Measurements from ENCODE around the gene S100A2. TPM values are rescaled to one million over a fixed set of nuclear protein-coding genes. Genes with fewer than 3 reads are reported as not detected.

Gene S100A2
- total RNA-seq, 2 donors from 2014 or later: not detected

DNA sequence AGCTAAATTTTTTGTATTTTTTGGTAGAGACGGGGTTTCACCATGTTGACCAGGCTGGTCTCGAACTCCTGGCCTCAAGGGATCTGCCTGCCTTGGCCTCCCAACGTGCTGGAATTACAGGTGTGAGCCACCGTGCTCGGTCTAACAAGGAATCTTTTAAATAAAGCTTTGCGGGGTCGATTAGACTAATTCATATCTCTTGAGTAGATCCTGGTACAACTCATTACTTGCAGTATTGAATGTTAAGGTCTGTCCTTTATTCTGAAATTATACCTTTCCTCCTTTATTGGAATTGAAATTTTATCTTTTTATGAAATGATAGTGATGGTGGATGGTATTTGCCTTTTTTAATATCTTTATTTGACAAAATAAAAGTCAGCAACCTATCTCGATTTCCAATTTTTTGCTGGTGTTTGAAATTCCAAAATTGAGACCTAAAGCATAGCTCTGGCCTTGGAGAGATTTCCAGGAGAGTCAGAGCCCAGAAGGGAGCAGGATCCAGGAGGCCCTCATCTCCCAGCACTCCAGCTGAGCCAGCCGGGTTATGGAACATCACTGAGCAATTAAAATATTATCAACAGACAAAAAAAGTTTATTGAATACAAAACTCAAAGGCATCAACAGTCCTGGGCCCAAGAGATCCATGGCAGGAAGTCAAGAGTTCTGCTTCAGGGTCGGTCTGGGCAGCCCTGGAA is 4.7 kb downstream of the S100A2 start:
- H3K27me3 ChIP-seq: no peaks in the 10 kb centered on the region
- H3K36me3 ChIP-seq: no peaks in the 10 kb centered on the region
- no peak overlapping the region for H3K27ac ChIP-seq
- H3K4me3 ChIP-seq: no peak overlapping the region
- no peak for TF ChIP-seq CTCF (IDR thresholded peaks at IDR 0.05)
- DNase-seq (ENCODE audit: low spot score): no peak
- H3K9me3 ChIP-seq: no peaks in the 10 kb centered on the region
- H3K4me1 ChIP-seq: peaks cover 0 to 8% of the 10 kb centered on the region in 2 donors

DNA sequence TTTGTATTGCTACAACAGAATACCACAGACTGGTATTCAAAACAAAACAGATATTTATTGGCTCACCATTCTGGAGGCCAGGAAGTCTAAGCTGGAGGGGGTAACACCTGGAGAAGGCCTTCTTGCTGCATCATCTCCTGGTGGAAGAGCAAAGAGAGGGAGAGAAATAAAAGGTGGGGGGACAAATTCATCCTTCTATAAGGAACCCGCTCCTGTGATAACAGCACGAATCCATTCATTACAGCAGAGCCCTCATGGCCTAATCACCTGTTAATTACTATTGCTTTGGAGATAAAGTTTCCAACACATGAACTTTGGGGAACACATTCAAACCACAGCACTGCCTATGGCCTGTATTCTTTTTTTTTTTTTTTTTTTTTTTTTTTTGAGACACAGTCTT is 5.4 kb downstream of the S100A2 start:
- no peak for DNase-seq (ENCODE audit: low spot score)

GRCh38 chr1:153557877-153558276 is 7.8 kb downstream of the S100A2 start:
- no peak for DNase-seq (ENCODE audit: low spot score)
- no peak overlapping the region for H3K4me3 ChIP-seq
- H3K36me3 ChIP-seq: no peaks in the 10 kb centered on the region
- no peaks in the 10 kb centered on the region for H3K9me3 ChIP-seq
- no peak overlapping the region for H3K27ac ChIP-seq
- H3K27me3 ChIP-seq: no peaks in the 10 kb centered on the region
- peaks cover 0 to 17% of the 10 kb centered on the region in 2 donors for H3K4me1 ChIP-seq
- no peak for TF ChIP-seq CTCF (IDR thresholded peaks at IDR 0.05)

More for the DNA sequence above, 5.4 kb downstream of the S100A2 start:
- no peak overlapping the region for H3K27ac ChIP-seq
- H3K4me3 ChIP-seq: no peak overlapping the region
- H3K9me3 ChIP-seq: no peaks in the 10 kb centered on the region
- H3K27me3 ChIP-seq: no peaks in the 10 kb centered on the region
- no peak for TF ChIP-seq CTCF (IDR thresholded peaks at IDR 0.05)
- peaks cover 0 to 1% of the 10 kb centered on the region in 2 donors for H3K4me1 ChIP-seq
- H3K36me3 ChIP-seq: no peaks in the 10 kb centered on the region

- H3K36me3 ChIP-seq: no peaks in the 10 kb centered on the region
- H3K9me3 ChIP-seq: no peaks in the 10 kb centered on the region
- DNase-seq (ENCODE audit: low spot score): no peak
- H3K27ac ChIP-seq: no peak overlapping the region
- H3K4me3 ChIP-seq: no peak overlapping the region
- no peaks in the 10 kb centered on the region for H3K27me3 ChIP-seq
- H3K4me1 ChIP-seq: peaks cover 0 to 18% of the 10 kb centered on the region in 2 donors
- no peak for TF ChIP-seq CTCF (IDR thresholded peaks at IDR 0.05)
Measured at GRCh38 chr1:153556348-153556747, 9.3 kb downstream of the S100A2 start.

DNA sequence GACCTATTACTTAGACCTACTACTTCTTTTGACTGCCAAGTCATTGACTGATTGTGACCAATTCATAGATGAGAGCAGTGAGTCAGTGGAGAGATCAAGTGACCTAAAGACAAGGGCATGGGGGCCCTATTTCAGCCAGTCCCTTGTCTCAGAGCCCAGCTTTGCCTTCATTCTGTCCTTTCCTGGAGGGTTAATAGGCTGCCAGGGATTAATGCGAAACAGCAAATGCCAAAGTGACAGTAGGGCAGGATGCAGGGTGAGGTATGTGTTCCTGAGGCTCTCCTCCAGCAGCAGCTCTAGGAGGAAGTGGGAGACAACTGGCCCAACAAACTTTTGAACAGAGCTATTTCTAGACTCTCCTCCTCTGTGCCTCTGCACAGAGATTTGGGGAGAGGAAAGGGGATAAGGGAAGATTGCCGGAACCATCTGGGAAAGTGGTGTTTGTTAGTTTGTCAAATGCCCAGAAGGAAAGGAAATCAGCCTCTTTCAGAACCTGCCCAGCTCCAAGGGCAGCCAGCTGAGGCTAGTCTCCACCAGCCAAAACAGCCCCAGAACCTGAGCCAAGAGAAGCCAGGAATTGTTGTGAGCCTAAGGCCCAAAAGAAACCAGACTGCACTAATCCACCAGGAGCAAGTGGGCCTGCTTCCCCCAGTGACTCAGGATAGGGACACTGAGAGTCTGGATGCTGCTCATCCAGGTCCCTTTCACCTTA is 11.7 kb downstream of the S100A2 start:
- DNase-seq (ENCODE audit: low spot score): no peak
- Histone ChIP-seq H3K4me3 (no peak overlapping the region), H3K27ac (peak overlapping the region; percentile 31 to 55), H3K9me3 (no peaks in the 10 kb centered on the region), H3K27me3 (no peaks in the 10 kb centered on the region), H3K36me3 (no peaks in the 10 kb centered on the region), H3K4me1 (peaks cover 0 to 34% of the 10 kb centered on the region in 2 donors)
- no peak for TF ChIP-seq CTCF (IDR thresholded peaks at IDR 0.05)
